ENCODE measurements around the gene TENT4A.
A peak's percentile ranks its signal among the peaks of the same experiment; 100 is the strongest.

The TENT4A gene

DNA sequence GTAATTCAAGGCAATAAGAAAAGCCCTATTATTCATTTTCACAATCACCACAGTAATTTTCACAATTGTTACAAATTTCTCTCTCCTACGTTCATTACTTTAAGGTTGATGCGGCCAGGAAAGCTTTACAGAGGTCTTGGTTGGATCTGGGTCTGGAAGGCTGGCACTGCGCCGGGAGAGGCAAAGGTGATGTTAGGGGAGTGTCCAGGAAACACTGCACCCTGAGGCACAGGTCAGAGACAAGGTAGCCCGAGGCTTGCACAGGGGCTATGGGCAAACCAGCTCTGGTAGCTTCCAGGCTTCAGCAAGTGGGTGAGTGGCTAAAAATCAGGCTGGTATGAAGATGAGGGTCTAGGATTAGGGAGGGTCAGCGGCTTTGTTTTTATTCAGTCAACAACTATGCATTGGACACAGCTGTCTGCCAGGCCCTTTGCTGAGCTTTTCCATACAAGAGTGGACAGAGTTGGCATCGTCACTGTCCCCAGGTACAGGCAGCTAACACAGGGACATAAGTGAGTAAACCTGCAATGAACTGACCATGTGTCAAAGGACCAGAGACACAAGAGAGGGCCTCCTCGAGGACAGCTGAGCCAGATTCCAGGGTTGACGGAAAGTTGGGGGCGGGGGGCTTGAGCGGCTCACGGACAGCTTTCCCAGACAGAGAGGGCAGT is 12.4 kb upstream of the TENT4A start:
- no peak for DNase-seq

GRCh38 chr5:6701491-6701890 is 11.7 kb upstream of the TENT4A start:
- DNase-seq = no peak

DNA sequence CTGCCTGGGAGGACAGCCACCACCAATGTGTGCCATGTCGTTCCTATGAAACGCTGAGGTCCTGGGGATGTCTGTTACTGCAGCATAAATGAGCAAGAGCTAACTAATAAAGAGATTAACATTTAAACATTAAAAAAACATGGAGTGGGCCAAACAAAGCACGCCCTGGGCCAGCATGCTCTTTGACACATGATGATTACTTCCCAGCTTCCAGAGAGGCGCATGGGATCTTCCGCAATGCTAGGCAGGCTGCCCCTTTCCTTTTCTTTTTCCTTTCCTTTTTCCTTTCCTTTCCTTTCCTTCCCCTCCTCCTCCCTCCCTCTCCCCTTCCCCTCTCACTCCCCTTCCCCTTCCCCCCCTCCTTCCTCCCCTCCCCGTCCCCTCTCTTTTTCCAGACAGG is 10.6 kb upstream of the TENT4A start:
- DNase-seq = no peak

DNA sequence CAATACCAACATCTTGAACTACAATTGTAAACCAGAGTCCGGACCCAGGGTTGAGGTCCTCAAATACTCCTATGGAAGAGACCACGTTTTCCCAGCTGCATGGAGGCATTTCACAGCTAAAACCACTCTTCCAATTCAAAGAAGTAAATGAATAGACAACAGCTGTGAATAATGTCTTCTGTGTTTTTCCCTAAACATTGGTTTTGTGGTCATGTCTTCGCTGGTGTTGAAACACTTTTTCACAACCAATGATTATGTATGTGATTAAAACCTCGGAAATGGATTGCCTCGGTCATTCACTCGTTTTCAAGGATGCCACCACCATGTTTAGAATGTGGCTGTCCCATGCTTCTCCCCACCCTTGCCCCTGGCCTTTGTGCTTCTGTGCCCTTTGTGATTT is 9.4 kb upstream of the TENT4A start:
- DNase-seq = no peak

DNA sequence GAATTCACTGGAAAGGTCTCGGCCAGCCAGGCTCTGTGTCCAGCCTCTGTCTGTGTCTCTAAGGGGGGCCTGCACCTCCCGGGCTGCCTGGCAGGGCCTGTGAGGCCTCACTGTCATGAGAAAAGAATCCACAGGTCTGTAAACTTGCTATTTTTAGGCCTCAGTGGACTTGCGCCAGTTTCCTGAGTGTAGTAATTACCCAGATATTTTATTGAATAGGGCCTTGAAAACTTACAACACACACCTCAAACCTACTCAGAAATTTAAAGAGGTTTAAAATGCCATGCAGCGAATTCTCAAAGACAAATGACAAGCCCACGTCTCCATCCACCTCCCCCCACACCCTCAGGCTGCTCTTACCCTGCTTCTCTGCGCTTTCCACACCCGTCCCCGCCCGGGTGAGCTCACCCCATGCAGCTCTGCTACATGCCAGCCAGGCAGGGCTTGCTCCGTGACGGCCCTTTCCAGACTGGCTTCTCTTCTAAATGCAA is 8.8 kb upstream of the TENT4A start:
- DNase-seq = no peak

GRCh38 chr5:6705088-6705487 is 8.1 kb upstream of the TENT4A start:
- no peak for DNase-seq

- no peak for DNase-seq
Observed at GRCh38 chr5:6705959-6706358, 7.3 kb upstream of the TENT4A start.

DNA sequence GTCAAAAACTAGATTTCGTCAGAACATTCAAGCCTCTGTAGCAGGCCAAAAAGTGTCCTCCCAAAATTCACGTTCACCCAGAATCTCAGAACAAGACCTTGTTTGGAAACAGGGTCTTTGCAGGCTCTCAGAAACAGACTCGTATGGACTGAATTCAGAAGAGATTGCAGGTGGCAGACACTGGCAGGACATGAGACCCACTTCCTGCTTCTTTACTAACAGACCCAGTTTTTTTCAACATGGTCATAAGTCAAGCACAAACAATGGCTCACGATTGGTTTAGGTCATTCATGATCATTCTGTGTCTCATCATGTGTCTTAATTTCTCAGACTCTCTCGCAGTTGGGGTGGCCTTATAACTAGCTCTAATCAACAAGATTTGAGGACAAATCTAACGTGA is 5.4 kb upstream of the TENT4A start:
- DNase-seq = no peak

DNA sequence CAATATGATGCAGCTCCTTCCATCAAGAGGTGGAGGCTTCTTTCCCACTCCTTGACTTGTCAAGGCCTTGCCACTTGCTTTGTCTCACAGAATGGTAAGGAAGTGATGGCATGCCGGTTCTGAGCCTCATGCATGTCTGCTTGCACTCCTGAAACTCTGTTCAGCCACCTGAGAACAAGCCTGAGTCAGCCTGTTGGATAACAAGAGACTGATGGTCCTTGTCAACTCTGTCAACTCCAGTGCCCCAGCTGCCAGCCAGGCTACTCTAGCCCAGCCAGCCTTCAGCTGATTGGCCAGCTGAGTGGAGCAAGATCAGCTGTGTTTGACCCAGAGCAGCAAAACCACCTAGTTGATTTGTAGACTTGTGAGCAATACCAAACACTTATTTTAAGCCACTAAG is 4.4 kb upstream of the TENT4A start:
- DNase-seq = no peak

GRCh38 chr5:6710070-6710469 is 3.2 kb upstream of the TENT4A start:
- DNase-seq = no peak

DNA sequence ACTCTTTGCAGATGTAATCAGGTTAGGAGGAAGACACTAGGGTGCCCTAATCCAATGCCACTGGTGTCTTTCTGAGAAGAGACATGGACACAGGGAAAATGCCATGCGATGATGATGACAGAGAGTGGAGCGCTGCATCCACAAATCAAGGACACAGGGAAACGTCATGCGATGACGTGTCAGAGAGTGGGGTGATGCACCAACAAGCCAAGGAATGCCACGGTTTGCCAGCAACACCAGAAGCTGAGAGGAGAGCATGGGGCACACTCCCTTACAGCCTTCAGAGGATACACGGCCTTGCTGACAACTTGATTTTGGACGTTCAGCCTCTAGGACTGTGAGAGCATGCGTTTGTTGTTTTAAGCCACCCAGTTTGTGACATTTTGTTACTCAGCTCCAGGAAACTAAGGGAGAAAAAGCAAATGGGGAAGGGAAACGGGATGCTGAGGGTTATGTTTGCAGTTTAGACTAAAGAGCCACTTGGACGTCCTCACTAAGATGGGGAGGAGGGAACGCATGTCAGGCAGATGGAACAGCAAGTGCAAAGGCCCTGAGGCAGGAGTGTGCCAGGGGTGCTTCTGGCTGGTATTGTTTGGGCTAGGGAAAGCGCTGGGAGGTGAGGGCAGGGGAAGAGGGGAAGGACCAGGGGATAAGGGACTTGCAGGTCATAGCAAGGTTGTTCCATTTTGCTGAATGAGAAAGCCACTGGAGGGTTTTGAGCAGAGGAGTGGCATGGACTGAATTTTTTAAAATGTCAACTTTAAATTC is 2.5 kb upstream of the TENT4A start:
- DNase-seq = no peak

DNA sequence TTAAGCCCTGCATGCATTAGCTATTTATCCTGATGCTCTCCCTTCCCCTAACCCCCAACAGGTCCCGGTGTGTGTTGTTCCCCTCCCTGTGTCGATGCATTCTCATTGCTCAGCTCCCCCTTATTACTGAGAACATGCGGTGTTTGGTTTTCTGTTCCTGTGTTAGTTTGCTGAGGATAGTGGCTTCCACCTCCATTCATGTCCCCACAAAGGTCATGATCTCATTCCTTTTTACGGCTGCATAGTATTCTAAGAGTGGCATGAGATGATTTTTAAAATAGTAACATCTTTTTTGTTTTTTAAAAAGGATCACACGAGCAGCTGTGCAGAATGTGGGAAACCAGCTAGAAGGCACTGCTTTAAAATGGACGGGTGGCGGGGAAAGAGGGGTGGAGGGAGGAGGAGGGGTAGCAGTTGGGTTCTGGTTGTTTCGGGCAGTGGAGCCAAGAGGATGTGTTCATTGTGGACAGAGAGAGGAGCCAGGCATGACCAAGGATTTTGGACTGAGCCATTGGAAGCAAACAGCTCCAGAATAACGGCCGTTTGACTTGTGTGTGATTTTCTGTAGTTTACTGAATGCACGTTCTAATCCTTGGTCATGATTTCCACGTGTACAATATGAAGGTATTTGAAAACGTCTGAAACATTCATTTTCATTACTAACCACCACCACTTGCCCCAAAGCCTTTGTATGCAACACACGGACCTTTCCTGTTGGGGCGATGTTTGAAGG is 1.7 kb upstream of the TENT4A start:
- no peak for DNase-seq

DNA sequence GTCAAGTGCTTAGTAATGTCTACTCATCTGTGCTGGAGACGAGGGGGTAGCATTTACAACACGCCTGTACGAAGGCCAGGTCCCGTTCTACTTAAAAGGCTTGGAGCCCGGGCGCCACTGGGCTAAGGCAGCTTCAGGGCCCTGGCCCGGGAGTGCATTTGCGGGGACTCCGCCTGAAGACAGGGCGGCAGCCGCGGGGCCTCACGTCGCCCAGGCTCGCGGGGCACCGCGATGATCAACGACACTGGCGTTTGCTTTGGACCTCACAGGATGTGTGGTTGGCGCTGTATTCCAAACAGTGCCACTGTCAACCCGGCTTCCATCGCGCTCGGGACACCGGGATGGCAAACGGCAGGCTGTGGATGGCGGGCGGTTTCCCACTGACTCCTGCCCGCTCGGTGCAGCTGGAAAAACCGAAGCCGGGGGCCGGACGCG is 1.1 kb upstream of the TENT4A start:
- DNase-seq = peak; percentile 48

DNA sequence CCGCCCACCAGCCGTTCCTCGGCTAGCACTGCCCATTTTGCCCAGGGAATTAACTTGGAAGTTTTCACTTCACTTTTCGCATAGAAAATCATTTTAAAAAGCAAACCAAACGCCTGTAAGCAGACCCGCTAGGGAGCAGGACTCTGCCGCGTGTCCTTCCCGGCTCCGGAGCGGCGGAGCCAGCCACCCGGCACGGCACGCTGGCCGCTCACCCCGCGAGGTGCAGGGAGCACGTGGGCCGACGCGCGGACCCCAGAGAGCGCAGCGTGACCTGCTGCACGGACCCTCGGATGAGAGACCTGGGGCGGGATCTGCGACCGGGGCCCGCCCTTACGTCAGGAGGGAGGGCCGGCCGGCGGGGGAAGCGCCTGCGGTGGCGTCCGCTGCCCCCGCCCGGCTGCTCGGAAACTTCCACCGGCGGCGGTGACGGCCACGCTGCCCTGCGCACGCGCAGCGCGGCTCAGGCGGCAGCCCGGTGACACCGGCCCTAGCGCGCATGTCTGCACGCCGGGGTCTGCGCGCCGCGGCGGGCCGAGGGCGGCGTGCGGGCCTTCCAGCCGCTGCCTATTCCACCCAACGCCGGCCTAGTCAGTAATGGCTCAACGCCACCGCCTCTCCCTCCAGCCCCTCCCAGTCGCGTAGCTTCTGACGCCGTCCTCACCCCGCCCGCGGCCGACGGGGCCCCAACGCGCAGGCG is 507 bp upstream of the TENT4A start:
- peak; percentile 97 for DNase-seq

DNA sequence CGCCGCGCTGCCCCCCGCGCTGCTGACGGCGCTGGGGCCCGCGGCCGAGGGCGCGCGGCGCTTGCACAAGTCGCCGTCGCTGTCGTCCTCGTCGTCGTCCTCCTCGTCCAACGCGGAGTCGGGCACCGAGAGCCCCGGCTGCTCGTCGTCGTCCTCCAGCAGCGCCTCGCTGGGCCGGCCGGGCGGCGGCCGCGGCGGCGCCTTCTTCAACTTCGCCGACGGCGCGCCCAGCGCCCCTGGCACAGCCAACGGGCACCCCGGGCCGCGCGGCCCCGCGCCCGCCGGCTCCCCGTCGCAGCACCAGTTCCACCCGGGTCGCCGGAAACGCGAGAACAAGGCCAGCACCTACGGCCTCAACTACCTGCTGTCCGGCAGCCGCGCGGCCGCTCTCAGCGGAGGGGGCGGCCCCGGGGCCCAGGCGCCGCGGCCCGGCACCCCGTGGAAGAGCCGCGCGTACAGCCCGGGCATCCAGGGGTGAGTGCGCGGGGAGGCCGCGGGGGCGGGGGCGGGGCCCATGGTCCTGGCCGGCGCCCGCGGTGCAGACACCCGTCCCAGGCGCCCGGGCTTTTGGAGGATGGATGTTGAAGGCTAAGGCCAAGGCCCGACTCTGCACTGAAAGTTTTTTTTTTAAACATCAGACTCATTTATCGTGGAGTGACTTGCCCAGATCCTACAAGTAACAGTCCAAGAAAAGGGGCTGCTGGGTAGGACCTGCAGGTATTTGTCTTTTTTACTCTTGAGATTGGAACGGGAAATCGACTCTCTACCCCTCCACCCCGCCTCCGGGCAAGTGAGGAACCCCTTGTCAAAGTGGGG is 1.2 kb downstream of the TENT4A start:
- DNase-seq = peak; percentile 33

DNA sequence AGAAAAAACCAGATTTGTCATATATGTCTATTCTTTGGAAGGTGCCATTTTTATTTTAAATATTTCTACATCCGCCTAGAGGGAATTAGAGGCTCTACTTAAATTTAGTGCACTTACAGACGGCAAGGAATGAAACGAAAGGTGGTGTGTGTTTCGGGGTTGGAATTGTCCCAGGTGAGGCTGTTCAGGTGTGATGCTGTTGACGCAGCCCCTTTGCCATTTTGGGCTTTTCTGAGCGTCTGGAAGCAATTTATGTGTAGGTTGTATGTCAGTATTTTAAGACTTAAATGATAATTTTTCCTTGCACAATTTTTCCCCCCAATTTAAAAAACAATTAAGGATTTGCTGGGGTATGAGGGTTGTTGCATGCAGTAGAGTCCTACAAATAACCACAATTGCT is 2.0 kb downstream of the TENT4A start:
- DNase-seq = no peak

DNA sequence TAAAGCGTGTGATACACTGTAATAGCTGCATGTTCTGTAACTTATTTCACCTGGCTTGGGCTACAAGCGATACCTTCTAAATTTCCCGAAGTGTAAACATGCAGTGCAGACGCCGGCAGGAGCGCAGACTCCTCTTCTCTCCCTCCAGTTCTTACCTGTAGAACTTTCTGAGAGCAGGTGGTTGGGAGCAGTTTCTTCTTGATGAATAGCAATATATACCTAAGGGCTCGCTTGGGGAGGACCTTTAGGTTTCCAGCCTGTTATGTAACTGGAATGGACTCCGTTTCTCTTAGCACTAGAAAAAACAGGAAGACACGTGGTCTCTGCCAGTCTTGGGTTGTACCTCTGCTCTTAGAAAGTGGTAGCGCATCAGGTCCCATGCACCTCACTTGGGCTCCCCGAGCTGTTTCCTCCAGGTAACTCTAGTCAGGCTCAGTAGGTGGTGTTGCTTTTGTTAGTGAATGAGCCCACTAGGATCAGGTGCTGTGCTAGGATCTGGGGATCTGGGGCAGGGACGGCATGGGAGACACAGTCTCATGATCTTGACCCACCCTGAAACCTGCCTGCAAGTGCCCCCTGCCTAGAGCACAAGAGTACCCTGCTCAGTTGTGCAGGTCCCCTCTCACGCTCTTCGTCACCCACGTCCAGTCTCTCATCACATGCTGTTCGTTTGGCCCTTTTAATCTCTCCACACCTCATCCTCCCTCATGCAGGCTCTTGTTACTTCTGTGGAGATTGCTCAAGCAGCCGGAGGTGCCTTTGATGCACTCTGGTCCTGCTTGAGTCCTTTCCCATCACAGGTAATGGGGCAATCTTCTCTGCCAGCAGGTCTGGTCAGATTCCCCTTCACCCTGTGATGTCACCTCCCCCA is 2.8 kb downstream of the TENT4A start:
- peak; percentile 61 for DNase-seq

DNA sequence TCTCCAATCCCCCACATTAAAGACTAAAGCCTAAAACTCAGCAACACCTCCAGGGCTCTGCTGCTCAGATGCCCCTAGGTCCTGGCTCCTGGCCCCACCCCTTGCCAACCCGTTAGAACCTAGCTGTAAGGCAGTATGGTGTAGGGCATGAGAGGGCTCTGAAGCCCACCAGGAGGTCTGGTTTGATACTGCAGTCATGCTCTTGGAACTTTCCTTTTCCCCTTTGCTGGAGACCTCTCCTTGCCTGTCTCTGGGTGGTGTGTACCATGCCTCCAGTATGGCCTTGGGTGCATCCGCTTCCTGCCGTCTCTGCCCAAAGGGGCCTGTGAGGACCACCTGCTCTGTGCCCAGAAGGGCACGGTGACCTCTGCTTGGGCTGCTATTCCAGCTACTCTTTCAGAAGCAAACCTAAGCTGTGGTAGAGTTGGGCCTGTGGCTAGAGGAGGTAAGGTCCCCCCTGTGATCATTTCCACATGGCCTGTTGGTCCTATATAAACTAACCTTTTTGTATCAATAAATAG is 3.5 kb downstream of the TENT4A start:
- no peak for DNase-seq

DNA sequence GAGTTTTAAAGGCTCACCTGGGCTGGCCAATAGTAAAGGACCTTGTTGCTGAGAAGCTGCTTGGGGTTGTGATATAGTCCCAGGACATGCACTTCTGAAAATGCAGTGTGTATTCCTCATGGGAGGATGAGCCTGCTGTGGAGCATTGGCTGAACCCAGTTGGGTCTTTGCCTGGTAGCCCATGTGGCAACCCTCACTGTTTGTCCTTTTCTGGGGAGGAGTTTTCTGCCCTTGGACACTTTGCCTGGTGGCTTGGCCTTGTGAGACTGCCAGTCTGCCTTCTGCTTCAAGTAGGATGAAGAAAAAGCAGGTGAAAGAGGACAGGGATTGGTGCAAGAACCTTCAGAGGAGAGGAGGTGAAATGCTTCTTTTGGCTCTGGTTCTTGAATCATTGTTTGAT is 4.0 kb downstream of the TENT4A start:
- DNase-seq = no peak

GRCh38 chr5:6717687-6718086 is 4.5 kb downstream of the TENT4A start:
- DNase-seq = no peak

GRCh38 chr5:6718161-6718681 is 5.0 kb downstream of the TENT4A start:
- no peak for DNase-seq
